Stimulated activated memory B cell treated with anti-CD40 and anti-IgM and Interleukin-4, amounts not matched to agents 10 μg/mL and 1 μg/mL and 100 μg/mL, for 72 hours (primary cell): ENCODE measurements around the gene TRRAP.
"Not testable (repeated sequence)": the region's sequence is repeated elsewhere in the genome, so short reads cannot be mapped to it uniquely, and the experiment has no call there.

ENCODE experiments used
- ATAC-seq: fragments of 150-1000 bp; cut with Tn5 transposase; 2 replicates; pipeline ENCODE4 v1.10.0; 2021
- H3K27ac Mint-ChIP-seq: one replicate; pipeline ENCODE4 v1.8.0; 2022; ENCODE audit warnings: mild to moderate bottlenecking, mixed read lengths
- H3K27me3 Mint-ChIP-seq: one replicate; pipeline ENCODE4 v1.8.0; 2022; ENCODE audit warnings: mixed read lengths
- H3K36me3 Mint-ChIP-seq: one replicate; pipeline ENCODE4 v1.8.0; 2022; ENCODE audit warnings: mixed read lengths
- H3K4me1 Mint-ChIP-seq: one replicate; pipeline ENCODE4 v1.8.0; 2022; ENCODE audit warnings: mixed read lengths
- H3K4me3 Mint-ChIP-seq: one replicate; pipeline ENCODE4 v1.8.0; 2022; ENCODE audit warnings: mild to moderate bottlenecking, moderate library complexity, mixed read lengths
- H3K9me3 Mint-ChIP-seq: one replicate; pipeline ENCODE4 v1.8.0; 2022; ENCODE audit warnings: mixed read lengths

TRRAP gene

GRCh38 chr7:98860071-98860470 is 18.3 kb upstream of the TRRAP start:
- no peaks in the 10 kb centered on the region for H3K36me3 Mint-ChIP-seq
- no peak overlapping the region for H3K4me3 Mint-ChIP-seq

GRCh38 chr7:98862203-98862602 is 16.1 kb upstream of the TRRAP start:
- H3K9me3 Mint-ChIP-seq = no peaks in the 10 kb centered on the region
- H3K27me3 Mint-ChIP-seq = peaks cover 39% of the 10 kb centered on the region
- H3K36me3 Mint-ChIP-seq = no peaks in the 10 kb centered on the region
- no peak overlapping the region for H3K4me3 Mint-ChIP-seq
- ATAC-seq = no peak
- no peaks in the 10 kb centered on the region for H3K4me1 Mint-ChIP-seq
- no peak overlapping the region for H3K27ac Mint-ChIP-seq

More at GRCh38 chr7:98860071-98860470, 18.3 kb upstream of the TRRAP start:
- Mint-ChIP-seq H3K9me3 (no peaks in the 10 kb centered on the region), H3K27ac (no peak overlapping the region), H3K27me3 (peaks cover 39% of the 10 kb centered on the region), H3K4me1 (no peaks in the 10 kb centered on the region)
- no peak for ATAC-seq

- Mint-ChIP-seq H3K27me3 (peaks cover 39% of the 10 kb centered on the region), H3K4me1 (no peaks in the 10 kb centered on the region), H3K4me3 (no peak overlapping the region), H3K36me3 (no peaks in the 10 kb centered on the region), H3K27ac (no peak overlapping the region), H3K9me3 (no peaks in the 10 kb centered on the region)
- no peak for ATAC-seq
These were observed 15.5 kb upstream of the TRRAP start for GRCh38 chr7:98862716-98863420.

GRCh38 chr7:98863601-98864000 is 14.7 kb upstream of the TRRAP start:
- Mint-ChIP-seq H3K4me1 (no peaks in the 10 kb centered on the region), H3K36me3 (no peaks in the 10 kb centered on the region), H3K4me3 (no peak overlapping the region), H3K27me3 (peaks cover 34% of the 10 kb centered on the region), H3K27ac (no peak overlapping the region), H3K9me3 (no peaks in the 10 kb centered on the region)
- no peak for ATAC-seq

GRCh38 chr7:98864731-98865453 is 13.4 kb upstream of the TRRAP start:
- H3K9me3 Mint-ChIP-seq = no peaks in the 10 kb centered on the region
- H3K36me3 Mint-ChIP-seq = no peaks in the 10 kb centered on the region
- H3K27me3 Mint-ChIP-seq = peaks cover 21% of the 10 kb centered on the region
- ATAC-seq = no peak
- peaks cover 7% of the 10 kb centered on the region for H3K4me1 Mint-ChIP-seq
- H3K4me3 Mint-ChIP-seq = no peak overlapping the region
- no peak overlapping the region for H3K27ac Mint-ChIP-seq

- Mint-ChIP-seq H3K36me3 (no peaks in the 10 kb centered on the region), H3K4me3 (no peak overlapping the region), H3K27me3 (peaks cover 11% of the 10 kb centered on the region), H3K27ac (no peak overlapping the region), H3K9me3 (no peaks in the 10 kb centered on the region), H3K4me1 (peaks cover 18% of the 10 kb centered on the region)
- no peak for ATAC-seq
These were observed 12.0 kb upstream of the TRRAP start for GRCh38 chr7:98866351-98866750.

GRCh38 chr7:98866765-98867164 is 11.6 kb upstream of the TRRAP start:
- H3K27ac Mint-ChIP-seq = no peak overlapping the region
- H3K4me1 Mint-ChIP-seq = peaks cover 18% of the 10 kb centered on the region
- no peaks in the 10 kb centered on the region for H3K36me3 Mint-ChIP-seq
- H3K27me3 Mint-ChIP-seq = peaks cover 11% of the 10 kb centered on the region
- no peak overlapping the region for H3K4me3 Mint-ChIP-seq
- no peaks in the 10 kb centered on the region for H3K9me3 Mint-ChIP-seq
- ATAC-seq = no peak

- peaks cover 18% of the 10 kb centered on the region for H3K4me1 Mint-ChIP-seq
- no peaks in the 10 kb centered on the region for H3K36me3 Mint-ChIP-seq
- no peak overlapping the region for H3K4me3 Mint-ChIP-seq
- peaks cover 7% of the 10 kb centered on the region for H3K27me3 Mint-ChIP-seq
- no peak overlapping the region for H3K27ac Mint-ChIP-seq
- no peaks in the 10 kb centered on the region for H3K9me3 Mint-ChIP-seq
- ATAC-seq = no peak
These were observed 9.9 kb upstream of the TRRAP start for GRCh38 chr7:98868450-98868849.

GRCh38 chr7:98869027-98869596 is 9.2 kb upstream of the TRRAP start:
- peak; percentile 34 for ATAC-seq
- H3K36me3 Mint-ChIP-seq = no peaks in the 10 kb centered on the region
- peaks cover 18% of the 10 kb centered on the region for H3K4me1 Mint-ChIP-seq
- H3K27ac Mint-ChIP-seq = no peak overlapping the region
- H3K9me3 Mint-ChIP-seq = no peaks in the 10 kb centered on the region
- peaks cover under 1% of the 10 kb centered on the region for H3K27me3 Mint-ChIP-seq
- peak overlapping the region; percentile 72 for H3K4me3 Mint-ChIP-seq

- Mint-ChIP-seq H3K9me3 (no peaks in the 10 kb centered on the region), H3K27me3 (no peaks in the 10 kb centered on the region), H3K36me3 (no peaks in the 10 kb centered on the region), H3K4me3 (peak within 1 kb of the TSS; percentile 85), H3K27ac (peak within 1 kb of the TSS; percentile 79), H3K4me1 (peaks cover 18% of the 10 kb centered on the region)
- ATAC-seq = peak; percentile 37
These were observed 8.7 kb upstream of the TRRAP start, which contains the start of gene TMEM130 for GRCh38 chr7:98869597-98870120. TSS of gene TMEM130 (minus strand) at chr7:98870014. CDS start at chr7:98869861, 153 bp downstream.

GRCh38 chr7:98870121-98870651 is 8.1 kb upstream of the TRRAP start:
- H3K4me1 Mint-ChIP-seq = peaks cover 18% of the 10 kb centered on the region
- peak overlapping the region; percentile 79 for H3K27ac Mint-ChIP-seq
- no peaks in the 10 kb centered on the region for H3K9me3 Mint-ChIP-seq
- peak; percentile 95 for ATAC-seq
- H3K4me3 Mint-ChIP-seq = peak overlapping the region; percentile 85
- H3K27me3 Mint-ChIP-seq = no peaks in the 10 kb centered on the region
- no peaks in the 10 kb centered on the region for H3K36me3 Mint-ChIP-seq

- H3K27me3 Mint-ChIP-seq = no peaks in the 10 kb centered on the region
- H3K36me3 Mint-ChIP-seq = no peaks in the 10 kb centered on the region
- H3K4me3 Mint-ChIP-seq = peak overlapping the region; percentile 85
- no peaks in the 10 kb centered on the region for H3K9me3 Mint-ChIP-seq
- ATAC-seq = no peak
- H3K4me1 Mint-ChIP-seq = peaks cover 18% of the 10 kb centered on the region
- peak overlapping the region; percentile 79 for H3K27ac Mint-ChIP-seq
These were observed 7.4 kb upstream of the TRRAP start for GRCh38 chr7:98870807-98871491.

- Mint-ChIP-seq H3K9me3 (no peaks in the 10 kb centered on the region), H3K4me3 (no peak overlapping the region), H3K4me1 (peaks cover 19% of the 10 kb centered on the region), H3K36me3 (no peaks in the 10 kb centered on the region), H3K27me3 (no peaks in the 10 kb centered on the region), H3K27ac (no peak overlapping the region)
- no peak for ATAC-seq
These were observed 5.9 kb upstream of the TRRAP start for GRCh38 chr7:98872328-98872924.

GRCh38 chr7:98873610-98874009 is 4.7 kb upstream of the TRRAP start:
- peaks cover 25% of the 10 kb centered on the region for H3K4me1 Mint-ChIP-seq
- H3K36me3 Mint-ChIP-seq, H3K9me3 Mint-ChIP-seq, ATAC-seq, H3K4me3 Mint-ChIP-seq, H3K27me3 Mint-ChIP-seq, H3K27ac Mint-ChIP-seq: not testable (repeated sequence)
